ENCODE results near the gene SKAP1.

DNA sequence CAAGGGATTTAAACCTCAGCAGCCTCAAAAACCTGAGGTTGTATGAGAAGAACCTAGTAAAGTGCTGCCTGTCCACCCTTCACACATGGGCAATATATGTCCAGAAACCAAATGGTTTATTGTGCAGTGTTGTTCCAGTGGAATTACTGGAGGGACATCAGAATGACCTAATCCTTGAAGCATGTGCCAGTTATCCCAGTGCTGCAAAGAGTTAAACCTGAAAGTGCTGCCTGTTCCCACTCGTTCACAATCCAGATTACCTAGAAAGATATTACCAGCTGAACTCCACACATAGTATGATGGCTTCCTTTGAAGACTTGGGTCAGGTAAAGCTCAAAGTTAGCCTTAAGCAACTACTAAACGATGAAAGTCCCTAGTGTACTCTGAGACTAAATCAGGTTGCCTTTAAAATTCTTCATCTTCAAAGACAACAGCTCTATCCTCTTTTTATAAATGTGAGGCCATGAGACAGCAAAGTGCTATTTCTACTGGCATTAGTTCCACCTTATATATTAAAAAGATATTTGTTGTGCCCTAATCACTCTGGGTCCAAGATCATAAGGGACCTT lies 189.4 kb downstream of the SKAP1 start:
- TF ChIP-seq, protein P1, sequence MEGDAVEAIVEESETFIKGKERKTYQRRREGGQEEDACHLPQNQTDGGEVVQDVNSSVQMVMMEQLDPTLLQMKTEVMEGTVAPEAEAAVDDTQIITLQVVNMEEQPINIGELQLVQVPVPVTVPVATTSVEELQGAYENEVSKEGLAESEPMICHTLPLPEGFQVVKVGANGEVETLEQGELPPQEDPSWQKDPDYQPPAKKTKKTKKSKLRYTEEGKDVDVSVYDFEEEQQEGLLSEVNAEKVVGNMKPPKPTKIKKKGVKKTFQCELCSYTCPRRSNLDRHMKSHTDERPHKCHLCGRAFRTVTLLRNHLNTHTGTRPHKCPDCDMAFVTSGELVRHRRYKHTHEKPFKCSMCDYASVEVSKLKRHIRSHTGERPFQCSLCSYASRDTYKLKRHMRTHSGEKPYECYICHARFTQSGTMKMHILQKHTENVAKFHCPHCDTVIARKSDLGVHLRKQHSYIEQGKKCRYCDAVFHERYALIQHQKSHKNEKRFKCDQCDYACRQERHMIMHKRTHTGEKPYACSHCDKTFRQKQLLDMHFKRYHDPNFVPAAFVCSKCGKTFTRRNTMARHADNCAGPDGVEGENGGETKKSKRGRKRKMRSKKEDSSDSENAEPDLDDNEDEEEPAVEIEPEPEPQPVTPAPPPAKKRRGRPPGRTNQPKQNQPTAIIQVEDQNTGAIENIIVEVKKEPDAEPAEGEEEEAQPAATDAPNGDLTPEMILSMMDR (IDR thresholded peaks at IDR 0.05) = no peak
- TF ChIP-seq POLR2A (IDR thresholded peaks at IDR 0.05) = no peak
- no peak for TF ChIP-seq EP300 (IDR thresholded peaks at IDR 0.05)

Measured in ovary (tissue), 3 donors.